ENCODE results near the gene TMEM117.

The TMEM117 gene

DNA sequence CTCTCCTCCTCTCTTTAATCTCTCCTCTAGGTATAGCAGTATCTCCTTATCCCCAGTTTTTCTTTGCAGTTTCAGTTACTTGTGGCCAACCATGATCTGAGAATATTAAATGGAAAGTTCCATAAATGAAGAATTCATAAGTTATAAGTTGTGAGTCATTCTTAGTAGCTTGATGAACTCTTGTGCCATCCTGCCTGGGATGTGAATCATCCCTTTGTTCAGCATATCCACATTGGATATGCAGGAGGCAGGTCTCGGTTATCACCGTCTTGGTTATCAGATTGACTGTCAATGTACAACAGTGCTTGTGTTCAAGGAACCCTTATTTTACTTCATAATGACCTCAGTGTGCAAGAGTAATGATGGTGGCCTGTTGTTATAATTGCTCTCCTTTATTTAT lies 134.0 kb downstream of the TMEM117 start:
- TF ChIP-seq, protein P1, sequence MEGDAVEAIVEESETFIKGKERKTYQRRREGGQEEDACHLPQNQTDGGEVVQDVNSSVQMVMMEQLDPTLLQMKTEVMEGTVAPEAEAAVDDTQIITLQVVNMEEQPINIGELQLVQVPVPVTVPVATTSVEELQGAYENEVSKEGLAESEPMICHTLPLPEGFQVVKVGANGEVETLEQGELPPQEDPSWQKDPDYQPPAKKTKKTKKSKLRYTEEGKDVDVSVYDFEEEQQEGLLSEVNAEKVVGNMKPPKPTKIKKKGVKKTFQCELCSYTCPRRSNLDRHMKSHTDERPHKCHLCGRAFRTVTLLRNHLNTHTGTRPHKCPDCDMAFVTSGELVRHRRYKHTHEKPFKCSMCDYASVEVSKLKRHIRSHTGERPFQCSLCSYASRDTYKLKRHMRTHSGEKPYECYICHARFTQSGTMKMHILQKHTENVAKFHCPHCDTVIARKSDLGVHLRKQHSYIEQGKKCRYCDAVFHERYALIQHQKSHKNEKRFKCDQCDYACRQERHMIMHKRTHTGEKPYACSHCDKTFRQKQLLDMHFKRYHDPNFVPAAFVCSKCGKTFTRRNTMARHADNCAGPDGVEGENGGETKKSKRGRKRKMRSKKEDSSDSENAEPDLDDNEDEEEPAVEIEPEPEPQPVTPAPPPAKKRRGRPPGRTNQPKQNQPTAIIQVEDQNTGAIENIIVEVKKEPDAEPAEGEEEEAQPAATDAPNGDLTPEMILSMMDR (IDR thresholded peaks at IDR 0.05; ENCODE audit: insufficient read depth, low read depth, low read length, missing control alignments): no peak
- H3K4me3 ChIP-seq (ENCODE audit: low read depth, low read length): no peak overlapping the region
- no peak for DNase-seq (ENCODE audit: low read depth)

DNA sequence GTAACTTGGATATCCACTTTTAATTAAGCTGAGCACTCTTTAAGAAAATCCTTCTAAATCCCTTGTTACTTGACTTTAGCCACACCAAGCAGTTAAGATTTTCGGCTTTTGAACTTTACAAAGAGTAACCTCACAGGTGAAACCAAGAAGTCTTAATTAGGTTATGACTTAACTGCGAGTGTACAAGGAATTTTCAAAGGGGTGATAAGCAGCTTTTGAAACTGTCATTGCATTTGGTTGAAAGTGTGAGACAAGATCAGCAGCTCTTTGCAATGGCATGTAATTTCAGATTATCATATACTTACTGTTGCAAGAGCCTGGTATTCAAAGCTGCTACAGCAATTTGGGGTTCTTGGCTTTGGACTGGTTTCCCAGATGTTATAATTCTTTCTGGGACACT lies 137.5 kb downstream of the TMEM117 start:
- DNase-seq (ENCODE audit: low read depth): peak; percentile 35
- no peak overlapping the region for H3K4me3 ChIP-seq (ENCODE audit: low read depth, low read length)
- TF ChIP-seq, protein P1 (IDR thresholded peaks at IDR 0.05; ENCODE audit: insufficient read depth, low read depth, low read length, missing control alignments): no peak

DNA sequence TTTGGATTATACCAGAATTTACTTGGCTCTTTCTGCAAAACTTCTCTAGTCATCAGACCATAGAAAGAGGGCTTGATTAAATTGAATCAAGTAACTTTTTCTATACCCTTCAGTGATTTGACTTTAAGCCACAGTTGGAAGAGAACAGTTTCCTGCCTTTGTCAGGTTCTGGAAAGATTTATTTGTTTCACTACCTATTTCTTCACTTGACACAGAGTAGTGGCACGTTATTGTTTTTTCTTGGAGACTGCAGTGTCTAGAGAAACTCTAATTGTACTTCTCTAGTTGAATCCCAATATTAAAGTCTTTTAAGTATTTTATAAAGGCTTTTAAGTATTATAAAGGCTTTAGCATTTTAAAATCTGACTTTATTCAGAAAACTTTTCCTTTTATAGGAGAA lies 138.1 kb downstream of the TMEM117 start:
- no peak overlapping the region for H3K4me3 ChIP-seq (ENCODE audit: low read depth, low read length)
- TF ChIP-seq, protein P1 (IDR thresholded peaks at IDR 0.05; ENCODE audit: insufficient read depth, low read depth, low read length, missing control alignments): no peak
- no peak for DNase-seq (ENCODE audit: low read depth)

DNA sequence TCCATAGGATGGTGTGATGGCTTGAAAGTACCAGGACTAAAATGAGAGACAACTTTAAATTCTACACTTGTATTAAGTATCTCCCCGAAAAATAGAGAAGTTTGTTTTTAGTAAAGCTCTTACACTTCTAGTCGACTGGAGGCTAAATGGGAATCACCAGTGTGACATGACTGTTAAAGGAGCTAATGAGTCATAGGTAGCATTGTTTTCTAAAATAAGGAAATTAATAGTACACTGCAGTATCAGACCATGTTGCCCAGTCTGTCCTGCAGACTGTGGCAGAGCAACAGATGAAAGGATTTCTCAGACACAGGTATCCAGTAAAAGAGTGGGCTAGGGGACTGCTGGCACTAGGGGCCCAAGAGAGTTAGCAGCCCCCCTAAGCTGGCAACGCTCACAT lies 140.1 kb downstream of the TMEM117 start:
- no peak for DNase-seq (ENCODE audit: low read depth)

DNA sequence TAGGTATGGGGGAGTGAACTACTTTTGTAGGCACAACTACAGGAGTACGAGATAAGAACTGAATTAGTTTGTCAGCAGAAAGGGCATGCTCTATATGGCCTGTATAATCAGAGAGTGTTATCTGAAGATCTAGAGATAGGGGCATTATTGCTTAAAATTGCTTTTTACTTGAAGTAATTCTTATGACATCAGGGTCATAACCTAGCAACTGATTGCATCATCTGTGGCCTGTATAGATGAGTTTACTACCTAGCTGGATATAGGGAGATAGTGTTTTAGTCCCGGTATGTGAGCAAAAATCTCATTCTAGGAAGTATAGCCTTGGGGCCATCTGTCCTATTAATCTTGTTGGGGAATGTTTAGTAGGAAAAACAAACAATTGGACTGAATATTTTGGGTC lies 142.7 kb downstream of the TMEM117 start:
- no peak overlapping the region for H3K4me3 ChIP-seq (ENCODE audit: low read depth, low read length)
- TF ChIP-seq, protein P1 (IDR thresholded peaks at IDR 0.05; ENCODE audit: insufficient read depth, low read depth, low read length, missing control alignments): no peak
- DNase-seq (ENCODE audit: low read depth): no peak

More for the DNA sequence above, 140.1 kb downstream of the TMEM117 start:
- TF ChIP-seq, protein P1 (IDR thresholded peaks at IDR 0.05; ENCODE audit: insufficient read depth, low read depth, low read length, missing control alignments): no peak
- no peak overlapping the region for H3K4me3 ChIP-seq (ENCODE audit: low read depth, low read length)

DNA sequence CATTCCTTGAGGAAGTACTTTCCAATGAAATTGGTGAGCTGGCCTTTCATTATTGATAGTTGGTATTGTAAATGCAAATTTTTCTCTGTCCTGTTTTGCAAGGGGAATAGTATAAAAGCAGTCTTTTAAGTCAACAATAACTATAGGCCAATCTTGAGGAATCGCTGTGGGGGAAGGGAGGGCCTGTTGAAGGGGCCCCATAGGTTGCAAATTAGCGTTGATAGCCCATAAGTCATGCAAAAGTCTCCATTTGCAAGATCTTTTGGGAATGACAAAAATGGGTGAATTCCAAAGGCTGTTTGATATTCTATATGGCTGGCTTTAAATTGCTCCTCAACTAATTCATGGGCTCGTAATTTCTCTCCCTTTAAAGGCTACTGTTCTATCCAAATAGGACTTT lies 143.6 kb downstream of the TMEM117 start:
- TF ChIP-seq, protein P1 (IDR thresholded peaks at IDR 0.05; ENCODE audit: insufficient read depth, low read depth, low read length, missing control alignments): no peak
- H3K4me3 ChIP-seq (ENCODE audit: low read depth, low read length): no peak overlapping the region
- no peak for DNase-seq (ENCODE audit: low read depth)

DNA sequence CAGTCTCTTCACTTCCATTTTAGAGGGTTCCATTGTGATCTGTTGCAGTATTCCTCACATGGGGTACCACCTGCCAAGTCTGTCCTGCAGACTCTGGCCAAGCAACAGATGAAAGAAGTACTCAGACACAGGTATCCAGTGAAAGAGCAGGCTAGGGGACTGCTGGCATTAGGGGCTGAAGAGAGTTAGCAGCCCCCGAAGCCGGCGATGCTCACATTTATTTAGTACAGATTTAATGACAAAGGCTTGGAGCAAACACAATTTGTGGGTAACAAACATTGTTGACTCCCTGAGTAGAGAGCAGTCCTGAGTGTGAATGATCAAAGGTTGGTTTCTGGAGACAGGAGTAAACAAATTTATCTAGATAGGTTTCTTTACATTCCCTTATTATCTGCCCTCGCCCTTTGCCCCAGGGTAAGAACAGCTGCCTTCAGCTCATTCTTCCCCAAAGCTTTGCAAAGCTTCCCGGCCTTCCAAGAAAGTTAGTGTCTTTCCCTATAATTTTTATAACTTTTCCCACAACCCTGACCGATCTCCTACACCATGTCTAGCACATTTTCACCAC lies 144.8 kb downstream of the TMEM117 start:
- H3K4me3 ChIP-seq (ENCODE audit: low read depth, low read length): no peak overlapping the region
- TF ChIP-seq, protein P1 (IDR thresholded peaks at IDR 0.05; ENCODE audit: insufficient read depth, low read depth, low read length, missing control alignments): no peak
- DNase-seq (ENCODE audit: low read depth): no peak

Measured in GM12865 (cell line).